HG02852 (cell line): ENCODE results near the gene PLXNB3.

Experiments used
- ATAC-seq: cut with Tn5 transposase; IDR thresholded peaks from one replicate; pipeline ENCODE4 v1.9.1; 2021; ENCODE audit warnings: mild to moderate bottlenecking, moderate library complexity; ENCODE audit not compliant: unreplicated experiment

PLXNB3 gene

GRCh38 chrX:153750127-153750774 lies 13.8 kb upstream of the PLXNB3 start:
- no peak for ATAC-seq

GRCh38 chrX:153755136-153755535 lies 8.9 kb upstream of the PLXNB3 start:
- no peak for ATAC-seq

- ATAC-seq = no peak
Measured at GRCh38 chrX:153761863-153762262, 2.2 kb upstream of the PLXNB3 start.

GRCh38 chrX:153762626-153763173 lies 1.3 kb upstream of the PLXNB3 start:
- no peak for ATAC-seq

DNA sequence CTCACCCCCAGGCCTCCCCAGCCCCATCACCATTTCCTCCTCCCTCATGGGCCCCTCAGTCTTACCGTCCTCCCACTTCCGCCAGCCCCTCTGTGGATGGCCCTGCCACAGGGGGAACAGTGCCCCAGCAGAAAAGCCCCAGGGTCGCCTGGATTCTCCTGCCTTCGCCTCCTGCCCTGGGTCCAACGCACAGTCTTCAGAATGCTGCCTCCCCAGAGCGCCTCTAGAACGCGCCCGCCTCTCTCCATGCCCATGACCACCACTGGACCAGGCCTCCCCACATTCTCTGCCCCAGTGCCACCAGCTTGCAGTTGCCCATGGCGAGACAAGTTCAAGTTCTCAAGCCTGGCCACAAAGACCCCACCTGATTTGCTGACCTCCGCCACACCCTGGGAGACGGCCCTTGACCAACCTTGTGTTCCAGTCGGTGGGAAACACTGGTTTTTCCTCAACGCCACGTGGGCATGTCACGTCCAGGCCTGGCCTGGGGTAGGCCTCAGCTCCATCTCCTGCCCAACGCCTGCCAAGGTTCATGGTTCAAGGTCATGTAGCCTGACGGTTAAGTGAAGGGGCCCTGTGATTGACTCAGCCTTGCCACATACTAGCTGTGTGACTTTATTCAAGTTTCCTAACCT lies 634 bp upstream of the PLXNB3 start:
- no peak for ATAC-seq

GRCh38 chrX:153764786-153765137 lies 713 bp downstream of the PLXNB3 start:
- no peak for ATAC-seq

DNA sequence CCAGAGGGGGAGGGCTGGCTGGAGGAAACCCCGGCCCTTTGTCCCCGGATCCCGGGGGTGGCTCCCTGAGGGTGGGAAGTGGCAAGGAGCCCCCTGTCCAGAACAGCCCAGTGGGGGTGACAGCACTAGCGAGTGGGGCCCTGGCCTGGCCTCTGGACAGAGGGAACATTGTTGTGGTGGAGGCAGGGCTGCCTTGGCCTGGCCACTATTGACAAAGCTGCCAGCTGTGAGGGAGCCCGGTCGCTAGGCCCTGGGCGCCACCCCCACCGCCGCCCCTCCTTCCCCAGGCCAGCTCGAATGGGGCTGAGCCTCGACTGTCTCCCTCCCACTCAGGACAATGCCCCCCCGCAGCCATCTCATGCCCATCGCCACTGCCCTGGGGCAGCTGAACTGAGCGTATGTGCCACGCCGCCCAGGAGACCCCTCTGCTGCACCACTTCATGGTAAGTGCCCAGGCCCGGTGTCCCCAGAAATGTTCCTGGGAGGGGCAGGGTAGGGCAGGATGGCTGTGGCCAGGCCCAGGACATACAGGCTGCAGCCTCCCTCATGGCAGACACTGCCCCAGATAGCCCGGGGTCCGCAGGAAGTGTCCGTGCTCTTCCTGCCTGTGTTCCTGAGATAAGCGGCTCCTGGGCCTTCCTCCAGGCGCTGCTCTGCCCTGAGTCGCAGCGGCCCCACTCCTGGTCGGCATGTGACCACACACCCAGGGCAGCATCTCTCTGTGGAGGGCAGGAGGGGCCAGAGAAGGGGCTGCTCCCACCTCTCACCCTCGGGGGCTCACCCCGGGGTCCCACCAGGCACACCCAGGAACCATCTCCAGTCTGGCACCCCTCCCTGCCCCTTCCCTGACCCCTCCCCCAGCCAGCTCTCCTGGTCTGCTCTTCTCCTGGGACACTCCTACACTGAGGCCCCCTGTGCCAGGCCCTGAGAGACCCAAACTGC lies 1.4 kb downstream of the PLXNB3 start:
- ATAC-seq = no peak

DNA sequence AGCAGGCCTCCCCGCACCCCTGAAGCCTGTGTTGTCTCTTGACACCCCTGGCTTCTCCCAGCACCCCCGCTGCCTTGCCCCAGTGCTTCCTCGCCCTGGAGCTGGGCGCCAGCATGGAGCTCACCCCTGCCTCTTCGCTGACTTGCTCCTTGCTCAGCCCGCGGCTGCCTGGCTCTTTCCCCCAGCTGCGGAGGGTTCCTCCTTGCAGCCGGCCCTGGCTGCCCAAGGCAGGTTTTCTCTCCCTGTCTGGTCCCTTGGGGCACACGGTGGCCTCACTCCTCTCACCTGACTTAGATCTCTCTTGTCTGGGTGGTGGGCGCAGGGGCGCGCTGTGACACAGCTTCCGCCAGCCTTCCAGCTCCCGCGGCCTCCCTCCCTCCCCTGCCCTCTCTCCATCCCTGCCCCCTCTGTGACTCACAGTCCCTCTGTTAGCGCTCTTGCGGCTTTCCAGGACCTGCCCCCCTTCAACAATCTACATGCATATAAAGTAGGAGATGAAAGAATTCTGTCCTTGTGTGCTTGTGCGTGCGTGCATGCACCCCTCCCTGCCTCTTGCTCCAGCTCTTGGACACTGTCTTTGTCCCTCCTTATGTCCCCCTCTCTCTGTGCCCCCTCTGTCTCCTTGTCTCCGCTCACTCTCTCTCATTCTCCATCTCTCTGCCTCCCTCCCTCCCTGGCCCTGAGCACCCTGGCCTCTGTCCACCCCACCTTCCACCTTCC lies 2.2 kb downstream of the PLXNB3 start:
- ATAC-seq = no peak

DNA sequence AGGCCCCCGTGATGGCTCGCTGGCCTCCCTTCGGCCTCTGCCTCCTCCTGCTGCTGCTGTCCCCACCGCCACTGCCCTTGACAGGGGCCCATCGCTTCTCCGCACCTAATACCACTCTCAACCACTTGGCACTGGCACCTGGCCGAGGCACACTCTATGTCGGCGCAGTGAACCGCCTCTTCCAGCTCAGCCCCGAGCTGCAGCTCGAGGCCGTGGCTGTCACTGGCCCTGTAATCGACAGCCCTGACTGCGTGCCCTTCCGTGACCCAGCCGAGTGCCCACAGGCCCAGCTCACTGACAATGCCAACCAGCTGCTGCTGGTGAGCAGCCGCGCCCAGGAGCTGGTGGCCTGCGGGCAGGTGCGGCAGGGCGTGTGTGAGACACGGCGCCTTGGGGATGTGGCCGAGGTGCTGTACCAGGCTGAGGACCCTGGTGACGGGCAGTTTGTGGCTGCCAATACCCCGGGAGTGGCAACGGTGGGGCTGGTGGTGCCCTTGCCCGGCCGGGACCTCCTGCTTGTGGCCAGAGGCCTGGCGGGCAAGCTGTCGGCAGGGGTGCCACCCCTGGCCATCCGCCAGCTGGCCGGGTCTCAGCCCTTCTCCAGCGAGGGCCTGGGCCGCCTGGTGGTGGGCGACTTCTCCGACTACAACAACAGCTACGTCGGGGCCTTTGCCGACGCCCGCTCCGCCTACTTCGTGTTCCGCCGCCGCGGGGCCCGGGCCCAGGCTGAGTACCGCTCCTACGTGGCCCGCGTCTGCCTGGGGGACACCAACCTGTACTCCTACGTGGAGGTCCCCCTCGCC lies 3.0 kb downstream of the PLXNB3 start:
- no peak for ATAC-seq

- no peak for ATAC-seq
Measured at GRCh38 chrX:153767674-153768055, 3.6 kb downstream of the PLXNB3 start.

DNA sequence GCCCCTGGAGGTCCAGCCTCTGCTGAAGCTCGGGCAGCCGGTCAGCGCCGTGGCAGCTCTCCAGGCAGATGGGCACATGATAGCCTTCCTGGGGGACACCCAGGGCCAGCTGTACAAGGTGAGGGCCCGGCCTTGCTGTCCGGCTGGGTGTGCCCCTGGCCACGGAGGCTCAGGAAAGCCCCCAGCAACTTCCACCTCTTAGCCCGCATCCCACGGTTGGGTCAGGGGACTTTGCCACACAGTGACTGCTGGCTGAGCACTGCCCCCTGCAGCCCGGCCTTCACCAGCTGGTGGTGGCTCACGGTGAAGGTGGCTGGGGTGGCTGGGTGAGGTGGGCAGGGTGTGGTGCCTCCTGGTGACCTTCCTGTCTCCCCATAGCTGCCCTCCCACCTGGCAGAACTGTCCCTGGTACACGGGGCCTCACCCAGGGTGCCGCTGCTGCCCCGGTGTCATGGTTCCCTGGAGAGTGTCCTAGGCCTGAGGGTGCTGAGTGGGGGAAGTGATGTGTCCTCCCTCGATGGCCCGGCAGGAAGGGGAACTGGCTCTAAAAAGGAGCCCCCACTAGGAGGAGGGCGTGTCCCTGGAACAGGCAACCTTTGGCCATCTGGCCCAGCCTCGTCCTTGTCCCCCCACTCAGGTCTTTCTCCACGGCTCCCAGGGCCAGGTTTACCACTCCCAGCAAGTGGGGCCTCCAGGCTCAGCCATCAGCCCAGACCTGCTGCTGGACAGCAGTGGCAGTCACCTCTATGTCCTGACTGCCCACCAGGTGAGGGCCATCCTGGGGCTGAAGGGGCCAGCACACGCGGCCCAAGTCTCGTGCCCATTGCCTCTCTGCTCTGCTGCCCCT lies 4.5 kb downstream of the PLXNB3 start:
- ATAC-seq = no peak

DNA sequence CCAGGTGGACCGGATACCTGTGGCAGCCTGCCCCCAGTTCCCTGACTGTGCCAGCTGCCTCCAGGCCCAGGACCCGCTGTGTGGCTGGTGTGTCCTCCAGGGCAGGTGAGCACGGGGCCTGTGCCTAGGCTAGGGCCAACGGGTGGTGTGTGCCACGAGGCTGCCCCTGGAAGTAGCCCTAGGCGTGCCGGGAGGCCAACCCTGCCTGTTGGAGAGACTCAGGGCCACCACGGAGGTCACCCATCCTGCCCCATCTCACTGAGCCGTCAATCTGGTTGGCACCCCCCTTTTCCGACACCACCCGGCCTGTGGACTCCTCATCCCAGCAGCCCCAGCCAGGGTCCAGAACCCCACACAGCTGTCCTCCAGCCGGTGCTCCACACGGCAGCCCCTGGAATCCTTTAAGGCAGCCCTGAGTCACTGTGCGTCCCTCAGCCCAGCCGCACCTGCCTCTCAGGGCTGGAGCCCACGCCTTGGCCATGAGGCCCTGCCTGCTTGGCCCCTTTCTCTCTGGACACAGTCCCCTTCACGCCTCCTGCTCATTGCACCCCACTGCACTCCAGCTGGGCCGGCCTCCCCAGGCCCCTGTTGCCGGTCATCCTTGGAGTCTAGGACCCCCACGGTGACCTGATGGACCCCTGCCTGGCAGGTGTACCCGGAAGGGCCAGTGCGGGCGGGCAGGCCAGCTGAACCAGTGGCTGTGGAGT lies 5.3 kb downstream of the PLXNB3 start:
- no peak for ATAC-seq

- ATAC-seq = no peak
Measured at GRCh38 chrX:153769865-153770600, 6.0 kb downstream of the PLXNB3 start.

DNA sequence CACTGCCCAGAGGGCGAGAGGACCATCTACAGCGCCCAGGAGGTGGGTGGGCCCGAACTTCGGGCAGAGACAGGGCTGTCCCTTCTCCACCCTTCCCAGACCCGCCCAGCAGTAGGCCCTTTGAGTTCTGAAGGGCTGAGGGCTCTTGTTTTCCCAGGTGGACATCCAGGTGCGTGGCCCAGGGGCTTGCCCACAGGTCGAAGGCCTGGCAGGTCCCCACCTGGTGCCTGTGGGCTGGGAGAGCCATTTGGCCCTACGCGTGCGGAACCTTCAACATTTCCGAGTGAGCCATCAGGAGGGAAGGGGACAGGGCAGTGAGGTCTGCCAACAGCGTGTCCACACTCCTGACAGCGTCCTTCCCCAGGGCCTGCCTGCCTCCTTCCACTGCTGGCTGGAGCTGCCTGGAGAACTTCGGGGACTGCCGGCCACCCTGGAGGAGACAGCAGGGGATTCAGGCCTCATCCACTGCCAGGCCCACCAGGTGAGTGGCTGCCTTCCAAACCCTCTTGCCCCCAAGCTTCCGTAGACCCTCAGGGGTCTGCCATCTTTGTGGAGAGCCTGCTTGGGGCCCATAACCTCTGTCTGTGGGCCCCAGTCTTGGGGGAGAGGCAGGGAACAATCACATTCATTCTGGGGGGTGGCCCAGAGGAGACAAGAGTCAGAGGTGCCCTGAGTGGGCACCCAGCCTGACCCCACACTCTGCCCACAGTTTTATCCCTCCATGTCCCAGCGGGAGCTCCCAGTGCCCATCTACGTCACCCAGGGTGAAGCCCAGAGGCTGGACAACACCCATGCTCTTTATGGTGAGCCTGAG lies 6.8 kb downstream of the PLXNB3 start:
- ATAC-seq = no peak

DNA sequence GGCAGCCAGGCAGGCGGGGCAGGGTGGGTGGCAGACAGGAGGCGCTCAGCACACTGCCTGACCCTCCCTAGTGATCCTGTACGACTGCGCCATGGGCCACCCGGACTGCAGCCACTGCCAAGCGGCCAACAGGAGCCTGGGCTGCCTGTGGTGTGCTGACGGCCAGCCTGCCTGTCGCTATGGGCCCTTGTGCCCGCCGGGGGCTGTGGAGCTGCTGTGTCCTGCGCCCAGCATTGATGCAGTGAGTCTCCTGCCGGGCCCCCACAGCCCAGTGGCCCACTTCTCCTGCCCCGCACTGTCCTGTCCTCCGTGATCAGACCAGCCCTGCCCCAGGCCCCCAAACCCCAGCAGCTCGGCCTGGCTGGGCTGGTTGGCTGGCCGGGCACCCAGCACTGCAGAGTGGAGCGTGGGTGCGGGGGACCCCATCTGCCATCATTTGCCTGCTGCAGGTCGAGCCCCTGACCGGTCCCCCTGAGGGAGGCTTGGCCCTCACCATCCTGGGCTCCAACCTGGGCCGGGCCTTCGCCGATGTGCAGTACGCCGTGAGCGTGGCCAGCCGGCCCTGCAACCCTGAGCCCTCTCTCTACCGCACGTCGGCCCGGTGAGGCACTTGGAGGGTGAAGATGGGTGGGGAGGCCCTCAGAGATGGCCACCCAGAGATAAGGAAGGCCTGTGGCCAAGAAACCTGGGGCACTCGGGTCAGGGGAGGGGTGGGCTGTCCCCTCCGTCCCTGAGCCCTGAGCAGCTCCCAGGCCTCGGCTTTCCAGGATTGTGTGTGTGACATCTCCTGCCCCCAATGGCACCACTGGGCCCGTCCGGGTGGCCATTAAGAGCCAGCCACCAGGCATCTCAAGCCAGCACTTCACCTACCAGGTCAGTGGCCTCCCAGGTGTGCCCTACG lies 7.6 kb downstream of the PLXNB3 start:
- ATAC-seq = no peak
